ENCODE measurements around the gene TTN. TPM values are rescaled to one million over a fixed set of nuclear protein-coding genes. Genes with fewer than 3 reads are reported as not detected.

The TTN gene
- total and polyA plus RNA-seq, 2 of the 8 experiments (the other 6 are each of a cell fraction or from before 2014, with no cell fraction given), result 0.30 to 9.7 TPM

GRCh38 chr2:178811901-178812300 is 4.7 kb upstream of the TTN start:
- FAIRE-seq, result no peak
- Histone ChIP-seq H4K91ac (replicated peaks; ENCODE audit: insufficient read length, low read length) (no peak overlapping the region), H3K9ac (replicated peaks in 1 of 4; ENCODE audit: extremely low read depth in 1 of 4, low read depth in 3 of 4, low read length in 3 of 4) (no peak overlapping the region), H3K56ac (replicated peaks; ENCODE audit: insufficient read length, low read depth, low read length) (no peak overlapping the region), H3K4me3 (ENCODE audit: extremely low read depth in 1 of 4, insufficient read depth in 2 of 4, low read depth in 3 of 4, low read length in 4 of 4) (no peak overlapping the region), H2AFZ (ENCODE audit: low read length) (no peak overlapping the region), H3K4me2 (ENCODE audit: insufficient read depth in 1 of 2, low read depth in 2 of 2, low read length in 2 of 2) (no peak overlapping the region), H2BK20ac (ENCODE audit: low read length) (no peak overlapping the region), H3K79me2 (ENCODE audit: control insufficient read depth in 1 of 2, insufficient read depth in 2 of 2, low read length in 2 of 2) (no peaks in the 10 kb centered on the region), H3K36me3 (ENCODE audit: control insufficient read depth in 2 of 4, insufficient read depth in 4 of 4, low read length in 3 of 4) (no peaks in the 10 kb centered on the region), H2BK15ac (ENCODE audit: low read length) (no peak overlapping the region), H2BK120ac (replicated peaks; ENCODE audit: low read depth, low read length) (no peak overlapping the region), H3K23me2 (ENCODE audit: low read depth, low read length) (no peaks in the 10 kb centered on the region), H4K8ac (ENCODE audit: extremely low read depth, insufficient read depth, low read length) (no peak overlapping the region), H3K9me3 (ENCODE audit: insufficient read depth in 2 of 2, low read depth in 1 of 2, low read length in 1 of 2) (no peaks in the 10 kb centered on the region), H3K79me1 (ENCODE audit: low read depth, low read length) (no peaks in the 10 kb centered on the region), H2BK12ac (ENCODE audit: low read depth, low read length) (no peak overlapping the region), H4K20me1 (replicated peaks in 1 of 2; ENCODE audit: control insufficient read depth in 1 of 2, insufficient read depth in 2 of 2, low read length in 2 of 2) (no peaks in the 10 kb centered on the region), H3K14ac (ENCODE audit: insufficient read length) (no peak overlapping the region), H2AK5ac (ENCODE audit: low read depth, low read length) (no peak overlapping the region), H3K18ac (ENCODE audit: extremely low read depth, low read length) (no peak overlapping the region), H3K23ac (ENCODE audit: insufficient read length) (no peak overlapping the region), H3K27ac (ENCODE audit: low read depth, low read length) (no peak overlapping the region; the same call in 1 of the 2 replicates), H3K4me1 (replicated peaks in 1 of 4; ENCODE audit: control insufficient read depth in 3 of 4, insufficient read depth in 4 of 4, low read length in 3 of 4) (no peaks in the 10 kb centered on the region), H3K4ac (replicated peaks; ENCODE audit: insufficient read length, low read depth, low read length) (no peak overlapping the region), H3K27me3 (replicated peaks in 1 of 4; ENCODE audit: control insufficient read depth in 3 of 4, extremely low read depth in 1 of 4, insufficient read depth in 3 of 4, low read length in 3 of 4) (no peaks in the 10 kb centered on the region), H2BK5ac (ENCODE audit: low read depth, low read length) (no peak overlapping the region), H4K5ac (ENCODE audit: insufficient read length, low read depth, low read length) (no peak overlapping the region)
- 94% methylated on average over 2 of the region's 2 CpGs; no CpG with 5 or more reads in 1 of the 2 experiments for WGBS, 2 experiments (ENCODE audit: extremely low coverage in 1 of 2, insufficient coverage in 1 of 2, insufficient read length in 1 of 2, insufficient replicate concordance in 2 of 2, low coverage in 1 of 2, low lambda C conversion rate in 2 of 2, missing lambda C conversion rate in 1 of 2)
- ChIA-PET CTCF (ENCODE audit: partially characterized antibody) (interaction anchor here (0.6 to 2.1 kb wide), 6 partner anchors 8 to 112 kb away, joined by 3 to 6 read pairs (median 4); no protein-coding TSS in a partner anchor), POLR2A (ENCODE audit: partially characterized antibody) (no interaction called here)
- no peak for DNase-seq (ENCODE audit: low read depth in 1 of 2, low spot score in 2 of 2)
- no peak for TF ChIP-seq CBX8 (IDR thresholded peaks at IDR 0.05; ENCODE audit: borderline replicate concordance, low read depth, low read length)
- no peak for TF ChIP-seq EGR1 (IDR thresholded peaks at IDR 0.05; ENCODE audit: borderline replicate concordance, low read depth, low read length)
- TF ChIP-seq RXRA (IDR thresholded peaks at IDR 0.05; ENCODE audit: insufficient read depth, low read depth, low read length), result no peak
- TF ChIP-seq SP4 (IDR thresholded peaks at IDR 0.05; ENCODE audit: low read length), result no peak
- TF ChIP-seq CEBPB (IDR thresholded peaks at IDR 0.05; ENCODE audit: low read depth, low read length), result no peak
- no peak for TF ChIP-seq SP1 (IDR thresholded peaks at IDR 0.05; ENCODE audit: low read depth, low read length)
- TF ChIP-seq CHD2 (IDR thresholded peaks at IDR 0.05; ENCODE audit: low read length), result no peak
- TF ChIP-seq SUZ12 (IDR thresholded peaks at IDR 0.05; ENCODE audit: low read length), result no peak
- TF ChIP-seq, protein P1, sequence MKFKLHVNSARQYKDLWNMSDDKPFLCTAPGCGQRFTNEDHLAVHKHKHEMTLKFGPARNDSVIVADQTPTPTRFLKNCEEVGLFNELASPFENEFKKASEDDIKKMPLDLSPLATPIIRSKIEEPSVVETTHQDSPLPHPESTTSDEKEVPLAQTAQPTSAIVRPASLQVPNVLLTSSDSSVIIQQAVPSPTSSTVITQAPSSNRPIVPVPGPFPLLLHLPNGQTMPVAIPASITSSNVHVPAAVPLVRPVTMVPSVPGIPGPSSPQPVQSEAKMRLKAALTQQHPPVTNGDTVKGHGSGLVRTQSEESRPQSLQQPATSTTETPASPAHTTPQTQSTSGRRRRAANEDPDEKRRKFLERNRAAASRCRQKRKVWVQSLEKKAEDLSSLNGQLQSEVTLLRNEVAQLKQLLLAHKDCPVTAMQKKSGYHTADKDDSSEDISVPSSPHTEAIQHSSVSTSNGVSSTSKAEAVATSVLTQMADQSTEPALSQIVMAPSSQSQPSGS (IDR thresholded peaks at IDR 0.05; ENCODE audit: low read length), result no peak
- no peak for TF ChIP-seq NRF1 (IDR thresholded peaks at IDR 0.05; ENCODE audit: low read depth, low read length)
- TF ChIP-seq RFX5 (IDR thresholded peaks at IDR 0.05; ENCODE audit: borderline replicate concordance, low read depth, low read length), result no peak
- no peak for TF ChIP-seq SIRT6 (IDR thresholded peaks at IDR 0.05; ENCODE audit: low read length)

Measured in H1 (cell line).